SH-SY5Y (cell line): ENCODE data around the gene SERTAD3.

Experiments
- GATA2 ChIP-seq: IDR thresholded peaks from 2 replicates; pipeline ENCODE4 v1.6.1; 2011; ENCODE audit warnings: mild to moderate bottlenecking, low read depth, low read length
- GATA3 ChIP-seq: IDR thresholded peaks from 2 replicates; pipeline ENCODE4 v1.6.1; 2011; ENCODE audit warnings: low read depth, mild to moderate bottlenecking, low read length, moderate library complexity

Gene SERTAD3

DNA sequence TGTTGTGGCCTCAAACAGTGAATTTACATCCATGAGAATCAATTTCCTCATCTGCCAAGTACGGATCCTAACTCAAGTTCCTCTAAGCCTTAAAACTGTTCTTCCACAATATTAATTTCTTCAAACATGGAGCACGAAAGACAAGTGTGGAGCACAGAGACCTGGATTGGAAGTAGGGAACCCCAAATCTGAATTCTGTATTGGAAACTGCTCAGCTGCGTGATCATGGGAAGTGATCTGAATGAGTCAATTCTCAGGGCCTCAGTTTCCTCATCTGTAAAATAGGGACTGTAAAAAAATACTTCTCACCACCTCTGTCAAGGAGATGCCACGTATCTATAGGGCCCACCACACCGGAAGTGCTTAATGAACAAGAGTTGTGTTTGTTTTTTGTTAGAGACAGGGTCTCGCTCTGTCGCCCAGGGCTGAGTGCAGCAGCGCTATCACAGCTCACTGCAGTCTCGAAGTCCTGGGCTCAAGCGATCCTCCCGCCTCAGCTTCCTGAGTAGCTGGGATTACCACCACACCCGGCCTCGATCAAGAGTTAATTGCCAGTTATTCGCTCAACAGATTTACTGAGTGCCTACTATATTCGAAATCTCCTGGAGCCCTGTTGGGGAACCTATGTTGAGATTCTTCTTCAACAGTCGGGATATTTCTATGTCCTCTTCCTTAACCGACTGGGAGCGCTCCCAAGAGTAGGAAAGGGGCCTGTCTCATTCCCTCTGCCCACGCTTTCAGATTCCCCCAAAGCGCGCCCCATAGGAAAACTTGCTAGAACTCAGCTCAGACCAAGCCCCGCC lies 1.6 kb downstream of the SERTAD3 start:
- no peak for TF ChIP-seq GATA2
- no peak for TF ChIP-seq GATA3

DNA sequence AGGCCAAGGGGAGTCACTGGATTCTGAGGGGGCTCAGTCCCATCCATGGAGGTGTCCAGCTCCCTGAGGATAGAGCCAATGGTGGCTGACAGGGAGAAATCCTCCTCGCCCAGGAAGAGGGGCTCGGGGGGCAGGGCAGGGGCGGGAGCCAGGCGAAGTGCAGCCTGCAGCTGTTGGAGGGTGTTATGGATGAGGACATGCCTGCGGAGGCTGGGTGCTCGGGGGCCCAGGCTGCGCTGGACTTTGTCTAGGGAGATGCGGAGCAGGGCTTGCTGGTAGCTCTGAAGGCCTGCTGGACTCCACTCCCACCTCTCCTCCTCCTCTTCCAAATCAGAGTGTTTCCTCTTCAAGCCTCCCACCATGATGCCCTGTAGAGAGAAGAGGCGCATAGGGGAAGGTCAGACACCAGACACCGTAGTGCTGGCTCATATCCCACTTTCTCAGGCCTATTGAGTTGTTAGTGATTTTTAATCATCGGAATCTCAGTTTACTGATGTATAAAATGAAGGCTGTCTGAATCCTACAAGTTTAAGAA lies 2.3 kb downstream of the SERTAD3 start:
- TF ChIP-seq GATA3: no peak
- TF ChIP-seq GATA2: no peak

DNA sequence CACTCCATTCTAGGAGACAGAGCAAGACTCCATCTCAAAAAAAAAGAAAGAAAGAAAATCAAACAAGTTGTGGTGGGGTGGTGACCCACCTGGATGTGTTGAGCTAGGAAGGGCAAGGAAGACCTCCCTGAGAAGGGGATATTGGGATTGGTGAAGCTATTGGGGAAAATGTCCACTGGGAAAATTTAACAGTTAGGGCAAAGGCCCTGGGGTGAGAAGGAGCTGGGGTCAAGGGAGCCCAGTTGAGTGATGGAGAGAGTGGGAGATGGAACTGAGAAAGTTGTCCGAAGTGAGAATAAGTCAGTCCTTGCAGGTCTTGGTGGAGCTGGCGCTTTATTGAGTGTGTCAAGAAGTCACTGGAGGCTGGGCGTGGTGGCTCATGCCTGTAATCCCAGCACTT lies 5.9 kb downstream of the SERTAD3 start:
- TF ChIP-seq GATA3 (no peak), GATA2 (no peak)

DNA sequence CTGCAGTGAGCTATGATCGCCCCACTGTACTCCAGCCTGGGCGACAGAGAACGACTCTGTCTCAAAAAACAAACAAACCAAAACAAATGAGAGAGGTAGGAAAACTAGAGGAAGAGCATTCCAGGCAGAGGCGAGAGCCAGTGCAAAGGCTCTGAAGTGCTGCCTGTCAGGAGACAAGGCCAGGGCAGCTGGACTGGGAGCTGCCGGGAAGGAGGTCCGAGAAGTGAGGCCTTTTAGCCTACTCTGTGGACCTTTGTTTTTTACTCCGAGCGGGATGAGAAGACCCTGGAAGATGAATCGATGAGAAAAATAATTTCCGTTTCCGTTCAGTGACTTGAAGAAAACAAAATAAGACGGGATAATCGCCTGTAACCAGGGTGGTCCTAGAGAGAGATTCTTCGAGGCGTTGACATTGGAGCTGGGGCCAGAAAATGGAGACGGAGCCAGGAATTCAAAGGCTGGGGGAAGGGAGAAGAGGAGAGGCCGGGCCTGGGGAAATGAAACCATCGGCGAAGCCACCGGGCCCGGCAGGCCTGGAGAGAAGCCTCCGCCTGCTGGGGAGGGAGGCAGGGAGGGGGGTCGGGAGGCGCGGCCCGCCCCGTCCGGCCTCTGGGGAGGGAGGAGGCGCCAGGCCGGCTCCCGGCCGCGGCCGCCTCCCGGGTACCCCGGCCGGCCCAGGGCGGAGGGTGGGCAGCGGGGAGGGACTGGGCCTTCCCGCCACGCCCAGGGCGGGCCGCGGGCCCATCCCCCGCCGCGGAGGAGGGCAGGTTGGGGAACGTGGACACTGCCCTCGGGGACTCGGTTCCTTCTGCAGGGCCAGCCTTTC lies 10.5 kb downstream of the SERTAD3 start:
- no peak for TF ChIP-seq GATA2
- TF ChIP-seq GATA3: no peak

DNA sequence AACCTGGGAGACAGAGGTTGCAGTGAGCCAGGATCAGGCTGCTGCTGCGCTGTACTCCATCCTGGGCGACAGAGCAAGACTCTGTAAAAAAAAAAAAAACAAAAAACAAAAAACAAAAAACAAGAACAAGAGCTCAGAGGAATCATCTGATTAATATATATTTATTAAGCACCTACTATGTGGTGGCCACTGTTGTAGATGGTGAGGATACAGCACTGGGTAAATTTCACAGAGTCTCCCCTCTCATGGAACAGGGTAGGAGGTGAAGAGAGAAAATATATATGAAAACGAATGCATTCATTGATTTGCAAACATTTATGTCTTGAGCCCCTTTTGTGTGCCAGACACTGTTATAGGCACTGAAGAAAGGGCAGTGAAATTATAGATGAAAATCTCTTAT lies 12.4 kb downstream of the SERTAD3 start:
- TF ChIP-seq GATA2 (no peak), GATA3 (no peak)

DNA sequence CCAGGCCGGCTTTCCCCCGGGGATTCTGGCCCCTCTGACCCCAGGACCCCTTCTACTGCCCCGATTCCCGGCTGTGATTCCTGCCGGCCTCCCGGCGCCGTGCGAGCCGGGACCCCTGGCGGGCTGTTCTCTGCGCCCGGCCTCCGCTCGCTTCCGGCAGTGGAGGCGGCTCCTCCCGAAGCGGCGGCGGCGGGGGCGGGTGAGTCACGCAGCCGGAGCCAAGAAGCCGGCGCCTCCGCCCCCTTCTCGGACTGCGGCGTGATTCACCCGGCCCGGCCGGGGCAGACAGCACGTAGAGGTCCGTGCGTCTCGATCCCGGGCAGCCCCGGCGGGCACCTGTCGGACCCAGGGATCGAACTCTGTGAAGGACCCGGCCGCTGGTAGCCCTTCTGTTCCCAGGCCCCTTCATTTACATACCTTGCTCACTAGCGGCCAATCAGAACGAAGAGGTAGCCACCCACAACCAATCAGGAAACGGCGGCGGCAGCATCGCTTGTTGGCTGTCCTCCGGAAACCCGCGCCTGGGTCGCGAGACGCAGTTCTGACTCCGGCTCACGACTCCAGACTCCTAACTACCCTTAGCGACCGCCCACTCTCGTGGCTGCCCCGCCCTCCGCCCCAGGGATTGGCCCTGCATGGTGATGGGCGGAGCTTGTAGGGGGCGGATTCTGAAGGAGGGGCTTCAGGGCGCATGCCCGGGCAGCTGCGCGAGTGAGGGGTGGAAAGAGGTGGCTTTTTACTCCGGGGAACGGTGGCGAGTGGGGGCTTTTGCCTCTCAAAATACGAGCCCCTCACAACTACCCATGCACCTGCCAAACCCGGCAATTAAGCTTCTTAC lies 18.5 kb downstream of the SERTAD3 start, which contains the start of gene SERTAD1:
Gene SERTAD1, minus strand, starts transcription at position 543 of the 838 bp plus-strand sequence. CDS start 2,446 bp downstream, outside the sequence.
- TF ChIP-seq GATA3 (no peak), GATA2 (no peak)

DNA sequence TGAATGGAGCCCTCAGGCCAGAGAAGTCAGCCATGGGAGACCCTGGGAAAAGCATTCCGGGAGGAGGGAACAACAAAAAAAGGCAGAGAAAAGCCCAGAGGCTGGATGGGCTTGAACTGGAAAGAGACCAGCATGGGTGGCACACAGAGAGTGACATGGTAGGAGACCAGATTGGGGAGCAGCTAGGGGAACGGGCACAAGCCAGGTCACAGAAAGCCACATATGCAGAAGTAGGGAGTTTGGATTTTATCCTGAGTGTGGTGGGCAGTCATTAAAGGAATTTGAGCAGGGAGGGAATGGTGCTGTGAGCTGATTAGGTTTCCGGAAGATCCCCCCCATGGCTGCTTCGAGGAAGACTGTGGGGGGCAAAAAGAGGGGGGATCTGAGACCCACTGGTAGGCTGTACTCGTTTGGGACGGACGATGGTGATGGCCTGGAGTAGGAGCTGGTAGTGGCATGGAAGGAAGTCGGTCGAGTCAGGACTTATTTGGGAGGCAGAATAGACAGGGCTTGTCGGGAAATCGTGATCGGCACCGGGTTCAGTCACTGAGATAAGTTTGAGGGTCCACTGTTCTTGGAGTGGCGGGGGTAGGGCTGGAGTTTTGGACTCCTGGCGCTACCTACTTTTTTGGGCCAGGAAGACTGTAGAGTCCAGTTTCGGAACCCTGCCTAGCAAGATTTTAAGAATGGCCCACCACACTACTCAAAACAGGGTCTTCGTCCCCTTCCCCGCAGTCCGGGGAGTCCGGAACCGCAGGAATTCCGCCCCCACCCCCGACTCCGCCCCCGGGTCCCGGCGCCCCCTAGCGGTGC lies 19.3 kb downstream of the SERTAD3 start:
- TF ChIP-seq GATA2: no peak
- TF ChIP-seq GATA3: no peak

DNA sequence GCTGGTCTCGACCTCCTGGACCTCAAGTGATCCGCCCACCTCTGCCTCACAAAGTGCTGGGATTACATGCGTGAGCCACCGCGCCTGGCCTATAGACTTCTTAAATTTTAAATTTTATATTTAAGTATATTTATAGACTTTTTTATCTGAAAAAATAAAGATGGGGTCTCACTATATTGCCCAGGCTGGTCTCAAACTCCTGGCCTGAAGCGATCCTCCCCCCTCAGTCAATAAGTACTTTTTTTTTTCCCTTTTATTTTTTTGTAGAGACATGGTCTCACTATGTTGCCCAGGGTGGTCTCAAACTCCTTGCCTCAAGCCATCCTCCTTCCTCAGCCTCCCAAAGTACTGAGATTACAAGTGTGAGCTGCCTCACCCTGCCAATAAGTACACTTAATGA lies 20.2 kb downstream of the SERTAD3 start:
- no peak for TF ChIP-seq GATA3
- no peak for TF ChIP-seq GATA2

DNA sequence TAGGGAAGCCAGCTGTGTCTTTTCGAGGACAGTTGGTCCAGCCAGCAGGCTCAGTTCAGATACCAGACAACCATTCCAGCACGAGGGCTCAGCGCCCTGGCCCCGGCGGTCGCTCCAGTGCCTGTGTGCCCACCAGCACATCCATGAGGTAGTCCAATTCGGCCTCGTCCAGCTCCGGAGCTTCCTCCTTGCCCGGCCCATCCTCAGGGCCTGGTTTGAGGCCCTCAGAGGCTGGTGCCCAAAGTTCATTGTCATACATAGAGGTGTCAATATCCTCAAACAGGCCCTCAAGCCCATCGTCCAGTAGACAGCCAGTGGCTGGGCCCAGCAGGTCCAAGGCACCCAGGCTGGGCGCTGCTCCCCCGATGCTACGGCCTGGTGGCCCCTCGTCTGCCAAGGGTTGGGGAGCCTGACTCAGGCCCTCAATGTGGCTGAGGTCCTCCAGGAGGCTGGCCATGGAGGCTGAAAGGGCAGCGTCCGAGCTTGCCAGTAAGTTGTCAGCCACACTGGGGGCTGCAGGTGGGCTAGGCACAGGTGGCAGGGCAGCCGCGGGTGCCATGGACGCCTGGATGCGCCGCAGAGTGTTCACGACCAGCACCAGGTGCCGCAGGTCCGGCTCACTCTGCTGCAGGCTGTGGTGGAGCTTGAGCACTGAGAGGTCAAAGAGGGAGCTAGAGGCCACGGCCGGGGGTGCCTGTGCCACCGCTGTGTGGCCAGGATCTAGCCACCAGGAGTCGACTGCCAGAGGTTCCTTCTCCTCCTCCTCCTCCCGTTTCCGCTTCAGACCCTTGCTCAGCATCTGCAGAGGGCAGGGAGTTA lies 21.2 kb downstream of the SERTAD3 start:
- TF ChIP-seq GATA2: no peak
- TF ChIP-seq GATA3: no peak

DNA sequence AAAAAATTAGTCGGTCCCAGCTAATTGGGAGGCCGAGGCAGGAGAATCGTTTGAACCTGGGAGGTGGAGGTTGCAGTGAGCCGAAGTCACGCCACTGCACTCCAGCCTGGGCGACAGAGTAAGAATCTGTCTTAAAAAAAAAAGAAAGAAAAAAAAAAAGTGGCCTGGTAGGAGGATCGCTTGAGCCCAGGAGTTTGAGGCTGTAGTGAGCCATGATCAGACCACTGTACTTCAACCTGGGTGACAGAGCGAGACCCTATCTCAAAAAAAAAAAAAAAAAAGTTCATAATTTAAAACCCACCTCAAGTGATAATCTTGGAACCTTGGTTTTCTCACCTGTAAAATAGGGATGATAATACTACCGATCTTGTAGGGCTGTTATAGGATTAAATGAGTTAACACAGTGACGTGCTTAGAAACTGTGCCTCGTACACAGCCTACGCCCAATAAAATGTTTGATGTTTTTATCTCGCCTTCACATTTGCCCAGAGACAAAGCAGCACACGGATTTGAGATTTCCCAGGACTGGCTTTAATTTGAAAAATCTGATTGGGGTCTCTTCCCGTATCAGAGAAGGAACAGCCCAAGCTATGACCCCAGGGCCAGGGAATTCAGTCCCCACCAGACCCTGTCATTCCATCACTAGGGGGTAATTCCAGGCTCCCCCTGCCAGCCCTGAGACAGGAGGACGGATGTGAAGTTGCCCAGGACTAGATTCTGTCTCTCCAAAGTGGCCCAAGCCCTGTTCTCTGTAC lies 22.0 kb downstream of the SERTAD3 start:
- TF ChIP-seq GATA2 (peak; percentile 83), GATA3 (no peak)
